Activated T-helper 2 cell treated with anti-CD3 and anti-CD28 coated beads, Interferon-gamma antibody, Interleukin-2, Interleukin-4, amounts not matched to agents 10 μg/mL and 5 μg/mL and 100 μg/mL, durations not matched to agents 14 hours and 24 hours and 36 hours (primary cell): ENCODE measurements around the gene ATOSB. TPM values are rescaled to one million over a fixed set of nuclear protein-coding genes. Genes with fewer than 3 reads are reported as not detected.

ENCODE experiments used
- DNase-seq: peaks from one replicate; pipeline ENCODE4 v3.0.0; 2021; ENCODE audit warnings: low spot score
- H3K27ac Mint-ChIP-seq: one replicate; pipeline ENCODE4 v1.8.0; 2021; ENCODE audit warnings: mixed read lengths
- H3K27me3 Mint-ChIP-seq: one replicate; pipeline ENCODE4 v1.8.0; 2021; ENCODE audit warnings: low read depth, mixed read lengths
- H3K36me3 Mint-ChIP-seq: one replicate; pipeline ENCODE4 v1.8.0; 2021; ENCODE audit warnings: low read depth, mixed read lengths
- H3K4me1 Mint-ChIP-seq: one replicate; pipeline ENCODE4 v1.8.0; 2021; ENCODE audit warnings: low read depth, mixed read lengths
- H3K4me3 Mint-ChIP-seq: one replicate; pipeline ENCODE4 v1.8.0; 2021; ENCODE audit warnings: low read depth, mild to moderate bottlenecking, moderate library complexity, mixed read lengths
- H3K9me3 Mint-ChIP-seq: one replicate; pipeline ENCODE4 v1.8.0; 2021; ENCODE audit warnings: mixed read lengths
- intact Hi-C: fragments of 100-400 bp; cut with micrococcal nuclease; formaldehyde crosslinking; loops from one replicate; pipeline ENCODE4 v1.15.1; 2023
- total RNA-seq: library from RNA; stranded (reverse); gene quantifications from 2 replicates; pipeline ENCODE4 v1.2.3, GENCODE V29; 2022

Gene ATOSB
- total RNA-seq, 1 donor from 2014 or later, result 7.0 TPM

GRCh38 chr9:35110327-35110761 lies 5.3 kb downstream of the ATOSB start:
- Mint-ChIP-seq H3K4me1 (peaks cover 32% of the 10 kb centered on the region), H3K27ac (no peak overlapping the region)

GRCh38 chr9:35108946-35109575 lies 6.6 kb downstream of the ATOSB start:
- intact Hi-C loops, result no loop called here
- Mint-ChIP-seq H3K36me3 (peaks cover 13% of the 10 kb centered on the region), H3K4me1 (peaks cover 20% of the 10 kb centered on the region), H3K27ac (no peak overlapping the region), H3K9me3 (no peaks in the 10 kb centered on the region), H3K27me3 (no peaks in the 10 kb centered on the region), H3K4me3 (no peak overlapping the region)
- no peak for DNase-seq

More at GRCh38 chr9:35110327-35110761, 5.3 kb downstream of the ATOSB start:
- intact Hi-C loops, result loop anchor here (5.0 to 10.0 kb wide), 3 partner anchors 123 to 704 kb away; partner anchors contain the start of genes DNAI1, DNAJB5, FAM219A and HINT2
- no peaks in the 10 kb centered on the region for H3K9me3 Mint-ChIP-seq
- no peak for DNase-seq
- peaks cover 10% of the 10 kb centered on the region for H3K36me3 Mint-ChIP-seq
- no peaks in the 10 kb centered on the region for H3K27me3 Mint-ChIP-seq
- peak overlapping the region; percentile 71 for H3K4me3 Mint-ChIP-seq

- H3K9me3 Mint-ChIP-seq, result no peaks in the 10 kb centered on the region
- intact Hi-C loops, result no loop called here
- peaks cover 13% of the 10 kb centered on the region for H3K36me3 Mint-ChIP-seq
- no peaks in the 10 kb centered on the region for H3K27me3 Mint-ChIP-seq
- peaks cover 17% of the 10 kb centered on the region for H3K4me1 Mint-ChIP-seq
- H3K27ac Mint-ChIP-seq, result no peak overlapping the region
- no peak for DNase-seq
- no peak overlapping the region for H3K4me3 Mint-ChIP-seq
Observed at GRCh38 chr9:35108461-35108860, 7.2 kb downstream of the ATOSB start.

- peaks cover 18% of the 10 kb centered on the region for H3K36me3 Mint-ChIP-seq
- no peak overlapping the region for H3K27ac Mint-ChIP-seq
- H3K9me3 Mint-ChIP-seq, result no peaks in the 10 kb centered on the region
- peaks cover 21% of the 10 kb centered on the region for H3K4me1 Mint-ChIP-seq
- no peaks in the 10 kb centered on the region for H3K27me3 Mint-ChIP-seq
- no peak for DNase-seq
- intact Hi-C loops, result no loop called here
- no peak overlapping the region for H3K4me3 Mint-ChIP-seq
Observed at GRCh38 chr9:35107297-35108290, 8.1 kb downstream of the ATOSB start.

GRCh38 chr9:35106343-35106730 lies 9.3 kb downstream of the ATOSB start:
- Mint-ChIP-seq H3K9me3 (no peaks in the 10 kb centered on the region), H3K27me3 (no peaks in the 10 kb centered on the region), H3K36me3 (peaks cover 28% of the 10 kb centered on the region), H3K4me3 (no peak overlapping the region), H3K27ac (no peak overlapping the region), H3K4me1 (peaks cover 17% of the 10 kb centered on the region)
- no peak for DNase-seq
- intact Hi-C loops, result no loop called here

GRCh38 chr9:35105571-35106342 lies 9.9 kb downstream of the ATOSB start:
- Mint-ChIP-seq H3K4me1 (peaks cover 18% of the 10 kb centered on the region), H3K4me3 (no peak overlapping the region), H3K27me3 (no peaks in the 10 kb centered on the region), H3K36me3 (peaks cover 33% of the 10 kb centered on the region), H3K9me3 (no peaks in the 10 kb centered on the region), H3K27ac (no peak overlapping the region)
- intact Hi-C loops, result no loop called here
- DNase-seq, result no peak

- no peak overlapping the region for H3K4me3 Mint-ChIP-seq
- H3K9me3 Mint-ChIP-seq, result no peaks in the 10 kb centered on the region
- intact Hi-C loops, result no loop called here
- H3K27me3 Mint-ChIP-seq, result no peaks in the 10 kb centered on the region
- H3K4me1 Mint-ChIP-seq, result peaks cover 15% of the 10 kb centered on the region
- H3K36me3 Mint-ChIP-seq, result peaks cover 40% of the 10 kb centered on the region
- H3K27ac Mint-ChIP-seq, result no peak overlapping the region
- DNase-seq, result no peak
Observed at GRCh38 chr9:35105126-35105525, 10.5 kb downstream of the ATOSB start.

- peaks cover 45% of the 10 kb centered on the region for H3K36me3 Mint-ChIP-seq
- no peaks in the 10 kb centered on the region for H3K27me3 Mint-ChIP-seq
- no peaks in the 10 kb centered on the region for H3K9me3 Mint-ChIP-seq
- H3K4me1 Mint-ChIP-seq, result peaks cover 16% of the 10 kb centered on the region
- DNase-seq, result no peak
- intact Hi-C loops, result no loop called here
- no peak overlapping the region for H3K27ac Mint-ChIP-seq
- no peak overlapping the region for H3K4me3 Mint-ChIP-seq
Observed at GRCh38 chr9:35104586-35104985, 11.1 kb downstream of the ATOSB start.

- Mint-ChIP-seq H3K36me3 (peaks cover 48% of the 10 kb centered on the region), H3K4me3 (peak overlapping the region; percentile 97), H3K27me3 (no peaks in the 10 kb centered on the region), H3K4me1 (peaks cover 18% of the 10 kb centered on the region), H3K27ac (peak overlapping the region; percentile 96), H3K9me3 (no peaks in the 10 kb centered on the region)
- no peak for DNase-seq
- intact Hi-C loops, result loop anchor here (1.0 kb wide), 4 partner anchors 8 to 629 kb away; partner anchors contain the start of genes CREB3, TLN1 and VCP
Observed at GRCh38 chr9:35103660-35104191, 11.9 kb downstream of the ATOSB start.

- Mint-ChIP-seq H3K36me3 (peaks cover 48% of the 10 kb centered on the region), H3K27me3 (no peaks in the 10 kb centered on the region), H3K9me3 (no peaks in the 10 kb centered on the region), H3K4me3 (peak within 1 kb of the TSS; percentile 97), H3K4me1 (peaks cover 18% of the 10 kb centered on the region), H3K27ac (peak within 1 kb of the TSS; percentile 96)
- peak; percentile 91 for DNase-seq
- intact Hi-C loops, result loop anchor here (1.0 kb wide), 4 partner anchors 8 to 629 kb away; partner anchors contain the start of genes CREB3, TLN1 and VCP
Observed at GRCh38 chr9:35102769-35103659, 12.6 kb downstream of the ATOSB start, which contains the start of gene STOML2. TSS of gene STOML2 (minus strand) at chr9:35103131. CDS start at chr9:35103094, 37 bp downstream.

- Mint-ChIP-seq H3K4me3 (peak overlapping the region; percentile 97), H3K27me3 (no peaks in the 10 kb centered on the region), H3K4me1 (peaks cover 21% of the 10 kb centered on the region), H3K27ac (peak overlapping the region; percentile 96), H3K36me3 (peaks cover 48% of the 10 kb centered on the region), H3K9me3 (no peaks in the 10 kb centered on the region)
- DNase-seq, result no peak
- intact Hi-C loops, result no loop called here
Observed at GRCh38 chr9:35102465-35102768, 13.2 kb downstream of the ATOSB start.
